HG03342 (cell line): ENCODE data around the gene AJM1.

ENCODE experiments used
- ATAC-seq: cut with Tn5 transposase; IDR thresholded peaks from one replicate; pipeline ENCODE4 v1.9.1; 2021; ENCODE audit warnings: mild to moderate bottlenecking, moderate library complexity; ENCODE audit not compliant: unreplicated experiment

AJM1 gene

DNA sequence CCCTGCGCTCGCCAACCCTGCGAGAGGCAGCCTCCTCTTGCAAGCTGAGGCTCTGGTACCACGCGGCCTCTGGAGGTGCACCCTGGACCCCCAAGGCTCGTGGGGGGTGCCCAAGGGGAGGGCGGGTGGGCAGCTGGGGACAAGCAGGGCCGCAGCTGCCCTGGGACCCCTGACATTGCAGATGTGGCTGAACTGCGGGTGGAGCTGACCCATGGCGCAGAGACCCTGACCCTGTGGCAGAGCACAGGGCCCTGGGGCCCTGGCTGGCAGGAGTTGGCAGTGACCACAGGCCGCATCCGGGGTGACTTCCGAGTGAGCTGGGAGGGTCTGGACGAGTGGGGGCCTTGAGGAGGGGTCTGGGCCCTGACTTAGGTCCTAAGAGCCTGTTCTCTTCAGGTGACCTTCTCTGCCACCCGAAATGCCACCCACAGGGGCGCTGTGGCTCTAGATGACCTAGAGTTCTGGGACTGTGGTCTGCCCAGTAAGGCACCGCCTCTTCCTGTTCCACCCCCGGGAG lies 11.4 kb downstream of the AJM1 start:
- no peak for ATAC-seq

DNA sequence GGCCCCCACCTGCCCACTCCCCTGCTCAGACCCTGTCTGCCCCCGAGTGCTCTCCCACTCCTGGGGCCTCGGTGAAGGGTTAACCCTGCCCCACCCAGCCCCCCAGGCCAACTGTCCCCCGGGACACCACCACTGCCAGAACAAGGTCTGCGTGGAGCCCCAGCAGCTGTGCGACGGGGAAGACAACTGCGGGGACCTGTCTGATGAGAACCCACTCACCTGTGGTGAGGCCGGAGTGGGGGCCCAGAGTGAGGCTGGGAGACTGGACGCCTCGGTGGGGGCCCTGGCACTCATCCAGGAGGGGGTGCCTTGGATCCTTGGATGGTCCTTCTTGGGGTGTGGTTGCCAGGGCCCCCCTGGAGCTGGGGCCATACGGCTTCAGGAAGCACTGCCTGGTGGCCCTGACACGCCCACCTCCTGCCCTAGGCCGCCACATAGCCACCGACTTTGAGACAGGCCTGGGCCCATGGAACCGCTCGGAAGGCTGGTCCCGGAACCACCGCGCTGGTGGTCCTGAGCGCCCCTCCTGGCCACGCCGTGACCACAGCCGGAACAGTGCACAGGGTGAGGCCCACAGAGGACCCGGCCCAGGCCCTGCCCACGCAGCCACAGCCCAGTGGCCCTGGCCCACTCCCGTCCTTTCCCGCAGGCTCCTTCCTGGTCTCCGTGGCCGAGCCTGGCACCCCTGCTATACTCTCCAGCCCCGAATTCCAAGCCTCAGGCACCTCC lies 12.0 kb downstream of the AJM1 start:
- ATAC-seq: no peak

DNA sequence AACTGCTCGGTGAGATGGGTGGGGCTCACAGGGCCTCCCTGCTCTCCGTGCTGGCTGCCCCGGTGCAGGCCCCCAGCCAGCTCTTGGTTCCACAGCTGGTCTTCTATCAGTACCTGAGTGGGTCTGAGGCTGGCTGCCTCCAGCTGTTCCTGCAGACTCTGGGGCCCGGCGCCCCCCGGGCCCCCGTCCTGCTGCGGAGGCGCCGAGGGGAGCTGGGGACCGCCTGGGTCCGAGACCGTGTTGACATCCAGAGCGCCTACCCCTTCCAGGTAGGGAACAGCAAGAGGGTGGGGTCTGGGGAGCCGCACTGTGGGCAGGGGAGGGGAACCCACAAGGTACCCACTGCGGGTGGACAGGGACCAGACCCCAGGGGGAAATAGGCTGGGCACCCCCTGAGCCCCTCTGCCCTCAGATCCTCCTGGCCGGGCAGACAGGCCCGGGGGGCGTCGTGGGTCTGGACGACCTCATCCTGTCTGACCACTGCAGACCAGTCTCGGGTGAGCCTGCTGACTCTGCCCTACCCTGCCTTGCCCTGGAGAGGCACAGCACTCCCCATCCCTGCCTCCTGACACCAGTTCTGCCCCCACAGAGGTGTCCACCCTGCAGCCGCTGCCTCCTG lies 12.7 kb downstream of the AJM1 start:
- no peak for ATAC-seq

DNA sequence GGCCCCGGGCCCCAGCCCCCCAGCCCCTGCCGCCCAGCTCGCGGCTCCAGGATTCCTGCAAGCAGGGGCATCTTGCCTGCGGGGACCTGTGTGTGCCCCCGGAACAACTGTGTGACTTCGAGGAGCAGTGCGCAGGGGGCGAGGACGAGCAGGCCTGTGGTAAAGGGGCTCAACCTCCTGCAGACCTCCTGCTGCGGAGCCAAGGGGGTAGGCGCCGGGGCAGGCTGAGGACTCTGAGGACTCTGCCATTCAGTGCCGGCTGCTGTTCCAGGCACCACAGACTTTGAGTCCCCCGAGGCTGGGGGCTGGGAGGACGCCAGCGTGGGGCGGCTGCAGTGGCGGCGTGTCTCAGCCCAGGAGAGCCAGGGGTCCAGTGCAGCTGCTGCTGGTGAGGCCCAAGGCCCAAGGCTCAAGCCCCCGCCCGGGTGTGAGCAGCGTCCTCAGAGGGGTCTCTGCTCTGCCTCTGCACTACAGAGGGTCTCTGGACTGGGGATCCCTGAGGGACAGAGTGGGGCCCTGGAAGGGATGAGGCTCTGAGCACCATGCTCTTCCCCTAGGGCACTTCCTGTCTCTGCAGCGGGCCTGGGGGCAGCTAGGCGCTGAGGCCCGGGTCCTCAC lies 13.3 kb downstream of the AJM1 start:
- ATAC-seq: no peak

DNA sequence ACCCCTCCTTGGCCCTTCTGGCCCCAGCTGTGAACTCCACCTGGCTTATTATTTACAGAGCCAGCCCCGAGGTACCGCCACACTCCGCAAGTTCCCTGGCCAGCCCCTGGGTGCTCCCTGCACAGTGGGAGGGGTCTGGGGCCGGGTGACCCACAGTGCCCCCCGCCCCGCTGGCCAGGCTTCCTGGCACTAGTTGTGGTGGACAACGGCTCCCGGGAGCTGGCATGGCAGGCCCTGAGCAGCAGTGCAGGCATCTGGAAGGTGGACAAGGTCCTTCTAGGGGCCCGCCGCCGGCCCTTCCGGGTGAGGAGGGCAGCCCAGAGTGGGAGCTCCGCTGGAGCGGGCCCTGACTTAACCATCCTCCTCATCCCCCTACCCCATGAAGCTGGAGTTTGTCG lies 13.8 kb downstream of the AJM1 start:
- no peak for ATAC-seq

DNA sequence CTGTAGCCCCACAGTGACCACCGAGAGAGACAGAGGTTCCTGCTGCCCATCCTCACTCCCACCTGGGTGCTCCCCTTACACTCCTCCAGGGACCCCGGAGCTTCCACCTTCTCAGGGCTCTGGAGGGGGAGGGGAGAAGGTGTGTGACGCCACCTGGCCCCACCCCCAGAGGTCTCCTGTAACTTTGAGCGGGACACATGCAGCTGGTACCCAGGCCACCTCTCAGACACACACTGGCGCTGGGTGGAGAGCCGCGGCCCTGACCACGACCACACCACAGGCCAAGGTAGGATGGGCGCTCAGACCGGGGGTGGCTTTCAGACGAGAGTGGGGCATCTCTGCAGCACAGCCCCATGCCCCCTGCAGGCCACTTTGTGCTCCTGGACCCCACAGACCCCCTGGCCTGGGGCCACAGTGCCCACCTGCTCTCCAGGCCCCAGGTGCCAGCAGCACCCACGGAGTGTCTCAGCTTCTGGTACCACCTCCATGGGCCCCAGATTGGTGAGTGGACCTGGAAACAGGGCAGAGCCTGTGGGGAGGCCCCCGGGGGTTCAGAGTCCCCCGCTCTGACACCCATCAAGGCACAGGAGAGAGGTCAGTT lies 14.4 kb downstream of the AJM1 start:
- no peak for ATAC-seq

DNA sequence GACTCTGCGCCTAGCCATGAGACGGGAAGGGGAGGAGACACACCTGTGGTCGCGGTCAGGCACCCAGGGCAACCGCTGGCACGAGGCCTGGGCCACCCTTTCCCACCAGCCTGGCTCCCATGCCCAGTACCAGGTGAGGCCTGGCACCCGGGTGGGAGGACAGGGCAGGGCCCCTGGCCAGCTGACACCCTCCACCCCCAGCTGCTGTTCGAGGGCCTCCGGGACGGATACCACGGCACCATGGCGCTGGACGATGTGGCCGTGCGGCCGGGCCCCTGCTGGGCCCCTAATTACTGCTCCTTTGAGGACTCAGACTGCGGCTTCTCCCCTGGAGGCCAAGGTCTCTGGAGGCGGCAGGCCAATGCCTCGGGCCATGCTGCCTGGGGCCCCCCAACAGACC lies 14.9 kb downstream of the AJM1 start:
- ATAC-seq: no peak

DNA sequence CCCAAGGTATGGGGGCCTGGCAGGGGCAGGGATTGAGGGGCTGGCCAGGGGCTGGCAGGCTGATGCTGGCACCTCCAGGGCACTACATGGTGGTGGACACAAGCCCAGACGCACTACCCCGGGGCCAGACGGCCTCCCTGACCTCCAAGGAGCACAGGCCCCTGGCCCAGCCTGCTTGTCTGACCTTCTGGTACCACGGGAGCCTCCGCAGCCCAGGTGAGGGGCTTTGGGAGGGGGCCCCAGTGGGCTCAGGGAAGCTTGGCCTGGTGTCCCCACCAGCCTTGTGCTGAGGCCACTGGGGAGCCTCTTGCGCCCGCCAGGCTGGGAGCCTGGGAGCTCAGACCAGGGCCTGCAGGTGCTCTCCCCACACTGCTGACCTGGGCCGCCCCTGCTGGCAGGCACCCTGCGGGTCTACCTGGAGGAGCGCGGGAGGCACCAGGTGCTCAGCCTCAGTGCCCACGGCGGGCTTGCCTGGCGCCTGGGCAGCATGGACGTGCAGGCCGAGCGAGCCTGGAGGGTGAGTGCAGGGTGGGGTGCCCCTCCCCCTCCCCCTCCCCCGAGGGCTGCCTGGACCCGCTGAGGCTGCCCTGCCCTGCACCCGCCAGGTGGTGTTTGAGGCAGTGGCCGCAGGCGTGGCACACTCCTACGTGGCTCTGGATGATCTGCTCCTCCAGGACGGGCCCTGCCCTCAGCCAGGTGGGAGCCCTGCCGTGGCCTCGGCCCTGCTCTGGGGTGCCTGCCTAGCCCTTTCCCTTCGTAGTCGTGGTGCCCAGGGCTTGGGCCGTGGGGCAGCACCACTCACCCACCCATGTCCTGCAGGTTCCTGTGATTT lies 15.5 kb downstream of the AJM1 start:
- no peak for ATAC-seq

DNA sequence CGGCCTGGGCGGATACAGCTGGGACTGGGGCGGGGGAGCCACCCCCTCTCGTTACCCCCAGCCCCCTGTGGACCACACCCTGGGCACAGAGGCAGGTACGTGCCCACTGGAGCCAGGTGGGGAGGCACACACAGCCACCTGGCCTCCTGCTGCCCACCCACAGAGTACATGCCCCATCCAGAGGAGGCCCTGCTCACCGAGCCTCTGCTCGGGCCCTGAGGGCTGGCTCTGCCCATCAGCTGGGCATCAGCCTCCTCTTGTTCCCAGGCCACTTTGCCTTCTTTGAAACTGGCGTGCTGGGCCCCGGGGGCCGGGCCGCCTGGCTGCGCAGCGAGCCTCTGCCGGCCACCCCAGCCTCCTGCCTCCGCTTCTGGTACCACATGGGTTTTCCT lies 16.2 kb downstream of the AJM1 start:
- no peak for ATAC-seq

DNA sequence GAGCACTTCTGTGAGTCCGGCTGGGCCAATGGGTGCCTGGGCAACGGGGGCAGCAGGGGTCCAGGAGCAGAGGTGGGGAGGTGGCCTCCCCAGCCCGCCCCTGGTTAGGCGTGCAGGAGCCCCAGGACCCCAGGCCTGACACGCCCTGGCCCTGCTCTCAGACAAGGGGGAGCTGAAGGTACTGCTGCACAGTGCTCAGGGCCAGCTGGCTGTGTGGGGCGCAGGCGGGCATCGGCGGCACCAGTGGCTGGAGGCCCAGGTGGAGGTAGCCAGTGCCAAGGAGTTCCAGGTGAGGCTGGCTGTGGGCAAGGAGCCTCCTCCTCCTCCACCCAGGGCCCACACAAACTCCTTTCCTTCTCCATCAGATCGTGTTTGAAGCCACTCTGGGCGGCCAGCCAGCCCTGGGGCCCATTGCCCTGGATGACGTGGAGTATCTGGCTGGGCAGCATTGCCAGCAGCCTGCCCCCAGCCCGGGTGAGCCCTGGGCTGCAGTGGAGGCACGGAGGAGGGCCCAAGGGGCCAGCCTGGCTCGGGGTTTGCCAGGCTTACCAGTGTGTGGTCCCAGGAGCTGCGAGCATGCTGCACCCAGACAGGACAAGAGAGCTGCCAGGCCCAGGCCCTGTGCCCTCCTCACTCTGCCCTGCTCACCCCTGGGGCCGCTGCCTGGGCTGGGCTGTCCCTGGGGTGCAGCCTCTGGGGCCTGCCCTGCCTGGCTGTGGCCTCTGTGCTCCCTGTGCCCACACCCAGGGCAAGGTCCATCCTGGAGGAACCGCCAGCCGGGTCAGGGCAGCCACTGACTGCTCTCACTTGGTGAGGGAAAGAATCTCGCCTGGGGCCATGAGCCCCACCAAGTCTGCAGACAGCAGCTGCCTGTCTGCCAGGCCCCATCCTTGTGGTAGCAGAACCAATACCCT lies 16.8 kb downstream of the AJM1 start:
- ATAC-seq: no peak

DNA sequence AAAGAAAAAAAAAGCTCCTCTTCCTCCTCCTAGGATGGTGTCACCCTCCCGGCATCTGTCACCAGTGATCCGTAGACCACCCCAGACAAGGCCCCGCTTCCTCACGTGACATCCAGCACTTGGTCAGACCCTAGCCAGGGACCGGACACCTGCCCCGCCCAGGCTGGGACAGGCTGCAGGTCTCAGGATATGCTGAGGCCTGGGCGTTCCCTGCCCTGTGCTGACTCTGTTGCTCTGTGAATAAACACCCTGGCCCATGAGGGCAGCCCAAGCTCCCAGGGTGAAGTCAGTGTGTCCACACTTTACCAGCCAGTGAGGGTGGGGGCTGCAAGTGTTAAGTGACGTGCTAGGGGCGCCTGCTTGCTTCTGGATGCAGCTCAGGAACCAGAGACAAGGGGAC lies 18.3 kb downstream of the AJM1 start:
- no peak for ATAC-seq

DNA sequence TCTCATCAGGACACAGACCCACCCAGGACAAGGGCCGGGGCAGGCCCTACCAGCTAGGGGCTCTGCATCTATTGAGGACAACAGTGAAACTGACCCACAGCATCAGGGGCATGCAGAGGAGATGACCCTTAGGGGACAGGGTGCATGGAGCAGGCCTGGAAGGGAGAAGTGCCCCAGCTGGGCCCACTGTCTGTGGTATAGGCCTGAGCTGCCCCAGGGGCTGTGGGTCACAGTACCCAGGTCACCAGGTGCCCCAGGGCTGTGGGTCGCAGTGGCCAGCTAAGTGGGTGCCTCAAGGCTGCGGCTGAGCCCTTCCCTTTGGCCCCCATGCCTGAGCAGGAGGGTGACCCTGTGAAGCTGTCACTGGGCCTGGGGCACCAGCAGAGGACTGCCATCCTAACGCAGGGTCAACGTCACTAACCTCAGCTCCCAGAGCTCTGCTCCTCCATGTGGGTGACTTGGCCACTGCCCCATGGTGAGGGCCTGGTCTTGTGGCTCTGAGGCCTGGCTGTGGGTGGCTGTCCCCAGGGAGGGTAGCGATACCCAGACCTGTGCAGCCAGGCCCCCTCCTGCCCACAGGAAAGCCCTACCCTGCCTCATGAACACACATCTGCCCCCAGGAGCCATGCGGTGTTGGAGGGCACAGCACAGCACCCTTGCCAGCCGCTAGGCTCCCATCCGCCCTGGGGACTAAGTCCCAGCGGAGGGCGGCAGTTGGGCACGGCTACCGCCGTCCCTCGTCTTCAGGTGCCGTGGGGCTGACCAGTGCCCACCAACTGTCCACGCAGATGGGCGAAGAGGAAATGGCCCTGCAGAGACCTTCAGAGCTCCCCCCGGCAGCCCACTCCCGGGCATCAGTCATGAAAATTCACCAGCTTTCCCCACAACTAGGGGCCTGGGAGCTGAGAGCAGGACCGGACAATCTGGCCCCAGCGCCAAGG lies 18.9 kb downstream of the AJM1 start:
- no peak for ATAC-seq

DNA sequence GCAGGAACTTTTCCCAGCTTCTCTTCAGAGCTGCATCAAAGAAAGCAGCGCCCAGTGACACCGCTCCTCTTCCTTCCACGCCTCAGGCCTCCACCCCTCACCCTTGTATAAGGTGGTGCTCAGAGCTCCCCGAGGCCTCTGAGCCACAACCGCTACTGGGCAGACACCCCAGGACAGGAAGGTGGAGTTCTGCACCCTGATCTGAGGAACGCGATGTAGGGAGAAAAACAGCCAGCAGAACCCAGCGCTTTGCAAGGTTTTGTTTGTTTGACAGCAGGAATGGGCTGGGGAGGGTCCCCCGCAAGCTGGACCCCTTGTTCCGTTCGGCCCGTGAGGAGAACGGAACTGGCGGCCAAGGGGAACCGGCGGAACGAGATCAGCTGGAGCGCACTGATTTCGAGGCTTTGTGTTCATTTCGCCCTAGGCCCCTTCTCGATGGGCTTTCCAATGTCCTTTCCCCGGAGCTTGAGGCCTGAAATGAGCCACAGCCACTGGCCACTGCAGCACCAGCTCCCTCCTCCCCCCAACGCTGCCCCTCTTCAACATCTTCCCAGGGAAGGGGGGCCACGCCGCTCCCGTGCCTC lies 19.7 kb downstream of the AJM1 start:
- no peak for ATAC-seq

DNA sequence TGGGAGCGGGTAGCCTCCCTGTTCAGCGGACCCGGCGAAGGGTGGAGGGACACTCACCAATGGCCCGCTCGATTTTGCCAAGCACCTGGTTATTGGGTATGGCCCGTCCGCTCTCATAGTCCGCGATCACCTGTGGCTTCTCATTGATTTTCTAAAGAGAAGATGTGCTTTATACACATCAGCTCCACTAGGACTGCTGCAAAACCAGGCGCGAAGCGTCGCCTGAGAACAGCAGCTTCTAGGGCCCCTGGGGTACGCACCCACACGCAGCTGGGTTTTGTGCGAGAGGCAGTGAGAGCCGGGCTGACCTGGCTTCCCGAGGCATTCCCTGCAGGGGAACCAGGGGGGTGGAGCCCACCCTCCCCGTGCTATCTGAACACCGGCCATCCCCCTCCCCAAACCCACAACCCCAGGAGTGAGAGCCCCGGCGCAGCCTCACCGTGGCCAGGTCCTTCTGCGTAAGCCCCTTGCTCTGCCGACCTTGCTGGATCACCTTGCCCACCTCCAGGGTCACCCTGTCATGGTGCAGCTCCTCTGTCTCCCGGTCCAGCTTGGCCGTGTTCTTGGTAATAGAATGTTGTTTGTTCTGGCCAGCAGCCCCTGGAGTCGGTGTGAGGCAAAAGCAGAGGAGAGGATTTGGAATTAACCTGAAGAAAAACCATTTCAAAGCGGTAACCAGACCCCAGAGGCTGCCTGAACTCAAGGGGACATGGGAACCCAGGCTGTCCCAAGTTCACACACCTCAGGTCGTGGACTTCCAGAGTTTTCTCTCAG lies 20.8 kb downstream of the AJM1 start:
- no peak for ATAC-seq

DNA sequence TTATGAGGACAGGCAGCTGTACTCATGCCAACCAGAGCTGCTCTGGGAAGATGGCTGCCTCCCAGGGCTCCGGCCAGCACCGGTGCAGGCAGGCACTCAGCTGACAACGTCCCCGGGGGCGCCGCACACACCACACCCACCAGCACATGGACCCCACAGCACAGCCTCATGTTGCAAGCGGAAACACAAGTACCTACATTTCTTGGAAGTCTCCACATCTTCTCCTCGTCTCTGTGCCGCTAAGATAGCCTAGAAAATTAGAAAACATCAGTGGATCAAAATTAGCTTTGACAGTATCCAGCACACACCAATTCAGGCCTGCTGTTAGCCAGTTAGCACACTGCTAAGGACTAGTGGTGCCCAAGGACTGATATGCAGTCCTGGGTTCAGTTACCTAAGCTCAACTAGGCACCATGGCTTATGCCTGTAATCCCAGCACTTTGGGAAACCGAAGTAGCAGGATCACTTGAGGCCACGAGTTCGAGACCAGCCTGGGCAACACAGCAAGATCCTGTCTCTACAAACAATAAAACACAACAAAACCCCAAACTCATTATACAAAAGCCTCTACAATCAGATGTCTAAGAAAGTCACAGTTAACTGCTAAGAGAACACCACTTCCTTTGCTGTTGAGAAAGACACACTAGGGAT lies 21.5 kb downstream of the AJM1 start:
- no peak for ATAC-seq

DNA sequence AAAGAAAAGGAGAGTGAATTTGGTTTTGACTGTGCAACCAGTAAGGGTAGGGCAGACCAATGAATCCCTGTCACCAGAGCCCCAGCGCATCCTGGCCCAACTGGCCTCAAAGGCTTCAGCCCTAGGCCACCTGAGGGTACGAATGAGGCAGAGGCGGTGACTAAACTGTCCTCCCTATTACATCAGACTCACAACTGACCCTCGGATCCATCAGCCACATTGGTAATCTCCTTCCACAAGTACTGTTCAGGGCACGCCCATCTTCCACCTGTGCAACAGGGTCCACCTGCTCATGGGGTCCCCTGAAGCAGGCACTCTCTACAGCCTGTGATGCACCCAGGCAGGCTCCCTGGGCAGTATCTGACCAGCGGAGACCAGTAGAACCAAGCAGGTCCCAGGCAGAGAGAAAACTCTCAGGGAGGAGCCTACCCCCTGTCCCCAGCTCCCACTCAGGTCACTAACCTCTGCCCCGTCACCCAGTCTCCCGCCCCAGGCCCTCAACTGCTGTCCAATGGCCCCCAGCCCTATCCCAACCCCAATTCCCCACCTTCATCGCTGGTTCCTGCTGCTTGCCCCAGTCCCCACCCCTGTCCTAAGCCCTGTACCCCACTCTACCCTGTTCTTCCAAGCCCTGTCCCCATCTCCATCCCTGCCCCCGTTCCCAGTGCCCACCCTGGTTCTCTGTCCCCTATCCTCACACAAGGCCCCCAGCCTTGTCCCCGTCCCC lies 22.9 kb downstream of the AJM1 start:
- no peak for ATAC-seq

DNA sequence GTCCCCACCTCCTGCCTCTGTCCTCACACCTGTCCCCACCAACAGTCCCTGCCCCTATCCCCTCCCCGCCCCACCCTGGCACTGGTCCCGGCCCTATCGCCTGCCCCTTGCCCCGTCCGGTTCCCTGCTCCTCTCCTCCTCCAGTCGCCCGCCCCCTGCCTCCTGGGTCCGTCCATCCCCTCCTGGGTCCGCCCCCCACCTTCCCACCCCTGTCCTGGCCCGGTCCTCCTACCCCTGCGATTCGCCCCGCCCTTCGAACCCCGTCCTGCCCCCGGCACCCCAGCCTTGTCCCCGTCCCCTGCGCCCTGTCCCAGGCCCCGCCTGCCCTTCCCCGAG lies 23.5 kb downstream of the AJM1 start:
- ATAC-seq: no peak
